HG02870 (cell line): Measurements from ENCODE around the gene PALMD.

Experiments used
- ATAC-seq: cut with Tn5 transposase; IDR thresholded peaks from one replicate; pipeline ENCODE4 v1.9.1; 2021; ENCODE audit warnings: mild to moderate bottlenecking, moderate library complexity; ENCODE audit not compliant: unreplicated experiment

The PALMD gene

GRCh38 chr1:99738858-99739465 lies 93.0 kb downstream of the PALMD start:
- no peak for ATAC-seq

- ATAC-seq = no peak
Measured at GRCh38 chr1:99740141-99740540, 94.2 kb downstream of the PALMD start.
